GM18505 (cell line): ENCODE results near the gene RBP7.
"Not testable (repeated sequence)": the region's sequence is repeated elsewhere in the genome, so short reads cannot be mapped to it uniquely, and the experiment has no call there.

Experiments used
- ATAC-seq: cut with Tn5 transposase; IDR thresholded peaks from one replicate; pipeline ENCODE4 v1.9.1; 2021; ENCODE audit not compliant: unreplicated experiment
- POLR2A ChIP-seq: IDR thresholded peaks from 4 replicates; pipeline ENCODE4 v1.6.1; 2011; ENCODE audit warnings: borderline replicate concordance; ENCODE audit not compliant: insufficient read depth, insufficient read length; ENCODE audit errors: extremely low read depth

RBP7 gene

DNA sequence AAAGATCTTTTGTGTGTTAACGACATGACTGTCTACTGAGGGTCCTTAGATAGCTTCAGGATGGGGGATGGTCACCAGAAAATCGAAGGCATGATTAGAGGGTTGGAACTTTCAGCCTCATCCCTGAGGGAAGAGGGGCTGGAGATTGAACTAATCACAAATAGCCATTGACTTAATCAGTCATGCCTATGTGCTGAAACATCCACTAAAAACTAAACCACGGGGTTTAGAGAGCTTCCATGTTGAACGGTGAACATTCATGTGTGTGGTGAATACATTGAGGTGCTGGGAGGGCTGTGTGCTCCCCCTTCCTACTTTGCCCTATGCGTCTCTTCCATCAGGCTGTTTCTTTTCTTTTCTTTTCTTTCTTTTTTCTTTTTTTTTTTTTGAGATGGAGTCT, 17.0 kb downstream of the RBP7 start:
- no peak for ATAC-seq
- TF ChIP-seq POLR2A, result no peak

DNA sequence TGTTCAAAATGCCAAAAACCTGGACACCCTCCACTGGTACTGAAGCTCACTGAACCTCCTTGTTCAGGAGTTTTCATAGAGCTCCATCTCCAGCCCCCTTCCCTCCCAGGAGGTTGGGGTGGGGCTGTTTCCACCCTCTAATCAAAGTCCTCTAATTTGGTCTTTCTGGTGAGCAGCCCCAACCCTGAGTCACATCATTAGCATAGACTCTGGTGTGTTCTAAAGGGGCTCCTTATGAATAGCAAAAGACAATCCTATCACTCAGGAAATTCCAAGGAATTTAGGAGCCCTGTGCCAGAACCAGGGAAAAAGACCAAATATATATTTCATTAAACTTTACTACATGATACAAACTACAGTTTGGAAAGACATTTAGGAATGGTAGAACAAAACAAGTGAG, 22.5 kb downstream of the RBP7 start:
- ATAC-seq, result no peak
- TF ChIP-seq POLR2A, result no peak

DNA sequence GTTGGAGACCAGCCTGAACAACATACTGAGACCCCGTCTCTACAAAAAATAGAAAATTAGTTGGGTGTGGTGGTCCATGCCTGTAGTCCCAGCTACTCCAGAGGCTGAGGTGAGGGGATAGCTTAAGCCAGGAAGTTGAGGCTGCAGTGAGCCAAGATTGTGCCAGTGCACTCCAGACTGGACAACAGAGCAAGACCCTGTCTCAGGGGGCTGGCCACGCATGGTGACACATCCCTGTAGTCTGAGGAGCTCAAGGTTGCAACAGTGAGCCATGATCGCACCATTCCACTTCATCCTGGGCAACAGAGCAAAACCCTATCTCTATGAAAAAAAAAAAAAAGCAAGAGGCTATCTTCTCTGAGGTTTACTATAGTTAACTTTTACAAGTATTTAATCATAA, 23.1 kb downstream of the RBP7 start:
- no peak for ATAC-seq
- TF ChIP-seq POLR2A, result no peak

DNA sequence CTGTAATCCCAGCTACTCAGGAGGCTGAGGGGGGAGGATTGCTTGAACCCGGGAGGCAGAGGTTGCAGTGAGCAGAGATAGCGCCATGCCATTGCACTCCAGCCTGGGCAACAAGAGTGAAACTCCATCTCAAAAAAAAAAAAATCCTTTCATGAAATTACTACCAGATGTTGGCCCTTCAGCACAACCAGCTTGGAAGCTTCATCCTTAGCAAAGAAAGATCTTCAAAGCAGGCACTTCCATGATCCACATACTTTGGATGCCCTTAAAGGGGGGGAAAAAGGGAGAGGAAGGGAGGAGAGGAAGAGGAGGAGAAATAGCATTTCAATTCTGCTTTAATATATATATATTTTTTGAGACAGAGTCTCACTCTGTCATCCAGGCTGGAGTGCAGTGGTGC, 23.6 kb downstream of the RBP7 start:
- not testable (repeated sequence) for ATAC-seq

DNA sequence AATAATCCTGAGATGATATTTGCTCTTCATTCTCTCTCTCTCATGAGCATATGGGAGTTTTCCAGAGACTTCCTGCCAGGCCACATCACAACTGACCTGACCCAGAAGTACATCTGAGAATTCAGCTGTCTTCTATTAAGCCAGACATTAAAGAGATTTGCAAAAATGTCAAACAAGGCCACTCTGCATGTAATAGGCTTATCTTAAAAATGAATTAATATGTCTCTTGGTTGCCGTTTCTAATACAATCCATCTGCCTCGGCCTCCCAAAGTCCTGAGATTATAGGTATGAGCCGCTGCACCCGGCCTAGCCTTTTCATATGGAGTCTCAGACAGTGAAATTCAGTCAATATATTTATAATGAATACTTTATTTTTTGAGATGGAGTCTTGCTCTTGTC, 25.0 kb downstream of the RBP7 start:
- not testable (repeated sequence) for ATAC-seq

DNA sequence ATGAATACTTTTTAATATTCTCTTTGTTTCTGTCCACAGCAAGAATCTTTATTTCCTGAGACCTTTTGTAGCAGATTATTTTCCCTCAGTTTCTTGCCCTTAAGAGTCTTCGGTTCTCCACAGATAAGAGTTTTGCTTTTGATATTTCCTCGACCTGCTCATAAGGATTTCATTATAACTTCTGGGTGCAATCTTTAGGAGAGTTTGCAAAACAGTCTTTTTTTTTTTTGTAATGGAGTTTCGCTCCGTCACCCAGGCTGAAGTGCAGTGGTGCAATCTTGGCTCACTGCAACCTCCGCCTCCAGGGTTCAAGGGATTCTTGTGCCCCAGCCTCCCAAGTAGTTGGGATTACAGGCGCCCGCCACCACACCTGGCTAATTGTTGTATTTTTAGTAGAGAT, 25.6 kb downstream of the RBP7 start:
- no peak for TF ChIP-seq POLR2A
- ATAC-seq, result no peak

DNA sequence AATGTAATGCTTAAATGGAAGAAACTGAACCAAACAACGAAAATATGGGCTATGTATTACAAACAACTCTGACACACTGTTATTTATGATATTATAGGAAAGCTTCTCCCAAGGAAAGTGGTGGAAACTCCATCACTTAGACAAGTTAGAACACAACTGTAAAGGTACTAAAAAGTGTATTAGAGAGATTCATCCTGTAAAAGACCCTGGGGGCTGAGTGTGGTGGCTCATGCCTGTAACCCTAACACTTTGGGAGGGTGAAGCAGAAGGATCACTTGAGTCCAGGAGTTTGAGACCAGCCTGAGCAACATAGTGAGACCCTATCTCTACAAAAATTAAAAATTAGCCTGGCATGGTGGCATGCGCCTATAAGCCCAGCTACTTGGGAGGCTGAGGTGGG, 28.3 kb downstream of the RBP7 start:
- no peak for ATAC-seq
- no peak for TF ChIP-seq POLR2A

DNA sequence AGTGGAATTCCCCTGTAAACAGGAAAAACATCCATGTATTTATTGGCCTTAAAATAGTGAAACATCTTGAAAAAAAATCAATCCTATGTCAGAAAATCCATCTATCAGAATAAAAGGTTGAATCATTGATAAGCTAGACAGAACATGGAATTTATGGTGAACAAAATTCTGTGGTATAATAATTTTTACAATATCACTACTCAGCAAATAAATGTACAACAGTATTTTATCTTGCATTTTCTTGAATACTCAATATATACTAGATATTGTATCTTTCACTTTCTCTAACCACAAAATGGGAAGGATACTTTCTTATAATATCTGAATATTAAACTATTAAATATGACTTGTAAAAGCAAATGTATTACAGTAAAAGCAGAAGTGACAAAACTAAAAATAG, 30.0 kb downstream of the RBP7 start:
- ATAC-seq, result no peak
- no peak for TF ChIP-seq POLR2A

DNA sequence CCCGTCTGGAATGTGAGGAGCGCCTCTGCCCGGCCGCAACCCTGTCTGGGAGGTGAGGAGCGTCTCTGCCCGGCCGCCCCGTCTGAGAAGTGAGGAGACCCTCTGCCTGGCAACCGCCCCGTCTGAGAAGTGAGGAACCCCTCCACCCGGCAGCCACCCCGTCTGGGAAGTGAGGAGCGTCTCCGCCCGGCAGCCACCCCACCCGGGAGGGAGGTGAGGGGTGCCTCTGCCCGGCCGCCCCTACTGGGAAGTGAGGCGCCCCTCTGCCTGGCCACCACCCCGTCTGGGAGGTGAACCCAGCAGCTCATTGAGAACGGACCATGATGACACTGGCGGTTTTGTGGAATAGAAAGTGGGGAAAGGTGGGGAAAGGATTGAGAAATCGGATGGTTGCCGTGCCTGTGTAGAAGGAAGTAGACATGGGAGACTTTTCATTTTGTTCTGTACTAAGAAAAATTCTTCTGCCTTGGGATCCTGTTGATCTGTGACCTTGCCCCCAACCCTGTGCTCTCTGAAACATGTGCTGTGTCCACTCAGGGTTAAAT, 32.0 kb downstream of the RBP7 start:
- not testable (repeated sequence) for ATAC-seq

DNA sequence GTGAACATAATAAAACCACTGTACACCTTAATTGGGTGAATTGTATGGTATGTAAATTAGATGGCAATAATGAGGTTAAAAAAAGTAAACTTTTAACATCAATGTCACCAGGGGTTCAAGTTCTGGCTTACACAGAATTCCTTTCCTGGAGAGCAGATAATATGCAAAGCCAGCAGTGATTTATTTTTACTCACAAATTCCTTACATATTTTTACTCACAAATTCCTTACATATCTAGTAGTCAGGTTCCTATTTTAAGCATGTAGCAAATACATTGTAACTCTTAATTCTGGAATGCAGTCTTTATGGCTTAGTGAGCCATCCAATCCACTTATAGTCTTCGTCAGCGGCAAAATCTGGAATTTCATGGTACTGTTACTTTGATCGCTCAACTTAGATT, 34.4 kb downstream of the RBP7 start:
- TF ChIP-seq POLR2A, result no peak
- ATAC-seq, result no peak

DNA sequence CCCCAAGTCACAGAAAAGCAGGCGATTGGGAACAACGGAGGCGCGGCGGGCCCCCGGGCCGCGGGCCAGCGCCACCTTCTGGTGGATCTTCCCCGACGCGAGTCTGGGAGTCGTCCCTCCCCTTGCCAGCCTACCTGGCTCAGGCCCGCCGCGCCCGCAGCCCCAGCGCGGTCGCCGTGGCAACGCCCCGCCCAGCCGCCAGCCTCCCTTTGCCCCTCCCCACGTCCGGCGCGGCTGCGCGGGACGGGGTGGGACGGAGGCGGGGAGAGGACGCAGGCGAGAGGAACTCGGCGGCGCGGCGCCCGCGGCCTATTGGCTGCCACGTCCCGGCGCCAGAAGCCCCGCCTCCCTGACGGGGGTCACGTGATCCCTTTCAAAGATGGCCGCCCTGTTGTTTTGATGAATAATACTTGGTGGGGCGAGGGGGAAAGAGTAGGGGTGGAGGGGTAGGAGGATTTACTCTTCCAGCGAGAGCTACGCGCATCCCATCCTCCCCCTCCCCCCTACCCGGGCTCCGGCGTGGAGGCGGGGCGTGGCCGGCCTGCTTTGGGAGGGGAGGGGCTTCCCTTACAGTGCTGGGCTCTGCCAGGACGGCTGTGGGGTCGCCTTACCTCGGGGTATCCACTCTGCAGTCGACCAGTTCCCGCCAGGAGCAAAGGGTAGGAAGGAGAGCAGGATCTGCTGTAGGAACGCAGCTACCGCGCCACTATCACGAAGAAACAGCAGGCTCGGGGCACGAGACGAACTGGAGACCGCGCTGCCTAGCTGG, 35.7 kb downstream of the RBP7 start, which contains the start of gene UBE4B:
Gene UBE4B (plus strand): TSS at position 369 of the 769 bp plus-strand sequence. CDS start 713 bp downstream, outside the sequence.
- TF ChIP-seq POLR2A, result peak; percentile 65
- peak; percentile 97 for ATAC-seq

DNA sequence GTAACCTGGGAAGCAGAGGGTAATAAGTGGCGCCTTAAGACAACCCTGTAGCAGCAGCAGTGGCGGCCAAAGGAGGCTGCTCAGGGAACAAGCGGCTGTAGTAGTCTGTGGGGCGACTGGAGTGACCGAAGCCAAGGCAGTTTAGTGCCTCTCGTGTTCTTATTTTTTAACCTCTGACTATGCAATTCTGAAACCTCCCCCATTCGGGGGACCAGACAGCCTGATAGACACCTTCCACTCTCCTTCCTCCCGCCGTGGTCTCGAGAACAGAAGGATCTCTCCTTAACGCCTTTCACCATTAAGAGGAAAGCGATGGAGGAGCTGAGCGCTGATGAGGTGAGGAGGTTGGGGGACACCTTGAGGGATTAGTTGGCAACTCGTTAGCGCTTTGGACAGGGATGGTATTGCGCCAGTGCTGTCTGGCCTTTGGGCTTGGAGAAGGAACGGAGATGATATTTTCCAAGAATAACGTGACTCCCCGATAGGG, 36.4 kb downstream of the RBP7 start:
- no peak for TF ChIP-seq POLR2A
- peak; percentile 13 for ATAC-seq

DNA sequence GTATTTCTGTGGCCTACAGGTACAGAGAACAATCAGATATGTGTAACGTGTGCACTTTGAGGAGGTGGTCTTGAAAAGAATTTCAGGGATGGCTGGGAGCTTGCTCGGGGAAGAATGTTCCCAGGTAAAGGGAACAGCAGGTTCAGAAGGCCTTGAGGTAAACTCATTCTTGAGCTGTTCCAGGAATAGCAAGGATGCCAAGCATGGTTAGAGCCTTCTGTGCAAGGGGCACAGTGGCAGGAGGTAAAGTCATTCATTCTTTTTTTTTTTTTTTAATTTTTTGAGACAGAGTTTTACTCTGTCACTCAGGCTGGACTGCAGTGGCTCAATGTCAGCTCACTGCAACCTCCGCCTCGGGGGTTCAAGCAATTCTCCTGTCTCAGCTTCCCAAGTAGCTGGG, 45.7 kb downstream of the RBP7 start:
- no peak for TF ChIP-seq POLR2A
- no peak for ATAC-seq

DNA sequence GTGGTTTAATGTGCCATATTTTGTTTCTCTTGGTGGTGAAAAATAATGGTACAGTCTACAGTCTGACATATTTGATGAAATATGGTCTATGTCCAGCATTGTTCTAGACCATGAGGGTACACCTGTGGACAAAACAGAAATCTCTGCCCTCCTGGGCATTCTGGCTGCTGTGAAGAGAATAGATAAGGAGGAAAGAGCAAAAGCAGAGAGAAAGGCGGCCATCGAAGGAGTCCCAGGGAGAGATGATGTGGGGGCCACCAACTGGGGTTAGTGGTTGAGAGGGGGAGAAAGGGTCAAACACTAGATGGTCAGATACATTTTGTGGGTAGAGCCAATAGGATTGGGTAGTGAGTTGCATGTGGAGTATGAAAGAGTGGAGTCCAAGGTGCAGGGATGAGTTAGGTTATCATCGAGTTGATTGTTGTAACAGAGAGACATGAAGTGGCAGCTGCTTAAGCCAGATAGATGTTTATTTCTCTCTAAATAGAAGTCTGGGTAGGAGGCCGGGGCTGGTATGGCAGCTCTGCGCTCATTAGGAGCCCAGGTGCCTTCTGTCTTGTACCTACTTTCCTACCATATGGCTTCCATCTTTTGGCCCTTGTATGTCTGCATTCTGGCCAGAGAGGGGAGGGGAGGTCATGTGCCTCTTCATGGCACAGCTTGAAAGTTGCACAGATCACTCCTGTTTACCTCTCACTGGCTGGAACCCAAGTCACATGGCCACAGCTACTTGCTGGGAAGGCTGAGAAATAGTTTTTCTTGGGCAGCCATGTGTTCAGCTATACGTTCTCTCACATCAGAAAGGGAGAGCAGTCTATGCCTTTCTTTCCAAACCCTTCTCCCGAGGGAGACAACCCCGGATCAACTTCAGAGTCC, 48.7 kb downstream of the RBP7 start:
- no peak for TF ChIP-seq POLR2A

More for the DNA sequence above, 48.7 kb downstream of the RBP7 start:
- no peak for ATAC-seq
